K562 (cell line): Measurements from ENCODE around the gene SHANK1. TPM values are rescaled to one million over a fixed set of nuclear protein-coding genes. Genes with fewer than 3 reads are reported as not detected.

Experiments used
- EGR1 ChIP-seq: fragments of 450-650 bp; conservative IDR thresholded peaks from 2 replicates; pipeline ENCODE4 v1.6.1; 2017; ENCODE audit warnings: mild to moderate bottlenecking
- FUS ChIP-seq: fragments of 200-400 bp; formaldehyde crosslinking; optimal IDR thresholded peaks from 2 replicates; pipeline ENCODE3; 2017; ENCODE audit warnings: low read depth, low read length
- KDM1A ChIP-seq, 2 experiments: fragments of 450-650 bp; IDR thresholded peaks; 2 replicates each; pipeline ENCODE4 v1.6.1; 2016; ENCODE audit warnings: mild to moderate bottlenecking in 2 of 2
- NEUROD1 ChIP-seq: fragments of 150-350 bp; IDR thresholded peaks from 2 replicates; pipeline ENCODE4 v1.6.1; 2014; ENCODE audit warnings: borderline replicate concordance, low read length, low read depth; ENCODE audit not compliant: partially characterized antibody
- OTX1 ChIP-seq: fragments of 450-650 bp; formaldehyde crosslinking; IDR thresholded peaks from 2 replicates; pipeline ENCODE4 v1.4.0; 2022; ENCODE audit warnings: mild to moderate bottlenecking
- ZNF445 ChIP-seq: fragments of 250-450 bp; sonication (Bioruptor Pico); IDR thresholded peaks from 2 replicates; pipeline ENCODE4 v1.4.0; 2020; ENCODE audit warnings: low read depth, mild to moderate bottlenecking, moderate library complexity
- polyA plus RNA-seq, 8 experiments: library from polyadenylated mRNA; depleted of rRNA in 4 of 8; stranded (reverse) in 5 of 8; unstranded in 3 of 8; fragments of >200 nt; fragmentation: Nextera tagmentation in 2 of 8; fragmentation: Illumina TruSeq in 1 of 8; extraction: Ambion mirVana in 2 of 8; extraction: Trizol in 1 of 8; gene quantifications; 2 replicates each; pipeline versions ENCODE4 v1.2.1 to v1.2.3, GENCODE V29; 2011 to 2014; ENCODE audit warnings: inconsistent platforms in 1 of 8, missing spikeins in 1 of 8
- total RNA-seq, 7 experiments: library from RNA; depleted of rRNA in 6 of 7; stranded (reverse); fragments of >200 nt in 6 of 7; fragmentation: Illumina TruSeq in 2 of 7; extraction: Trizol in 2 of 7; gene quantifications; 2 replicates each; pipeline versions ENCODE4 v1.2.1 to v1.2.3, GENCODE V29; 2011 to 2021; ENCODE audit warnings: low replicate concordance in 1 of 7
- TF ChIP-seq, protein P1 (sequence below): fragments of 450-650 bp; IDR thresholded peaks from 2 replicates; pipeline ENCODE4 v1.6.1; 2016; ENCODE audit warnings: mild to moderate bottlenecking, moderate library complexity
- TF ChIP-seq, protein P2 (sequence below): fragments of 250-450 bp; sonication (Bioruptor Pico); IDR thresholded peaks from 2 replicates; pipeline ENCODE4 v1.5.0; 2020; ENCODE audit warnings: mild to moderate bottlenecking
- TF ChIP-seq, protein P3 (sequence below): fragments of 250-450 bp; sonication (Bioruptor Pico); IDR thresholded peaks from 2 replicates; pipeline ENCODE4 v1.8.0; 2022; ENCODE audit warnings: moderate library complexity, mild to moderate bottlenecking, inconsistent platforms
- TF ChIP-seq, protein P4 (sequence below): sonication (generic); formaldehyde crosslinking; IDR thresholded peaks from 2 replicates; pipeline ENCODE4 v1.8.0; 2023; ENCODE audit warnings: mild to moderate bottlenecking, missing genetic modification reagents

Gene SHANK1
- total and polyA plus RNA-seq, 9 of the 15 experiments (the other 6 are each of a cell fraction or from before 2014, with no cell fraction given) = 0.33 to 1.3 (median 0.55) TPM; not detected in 2

DNA sequence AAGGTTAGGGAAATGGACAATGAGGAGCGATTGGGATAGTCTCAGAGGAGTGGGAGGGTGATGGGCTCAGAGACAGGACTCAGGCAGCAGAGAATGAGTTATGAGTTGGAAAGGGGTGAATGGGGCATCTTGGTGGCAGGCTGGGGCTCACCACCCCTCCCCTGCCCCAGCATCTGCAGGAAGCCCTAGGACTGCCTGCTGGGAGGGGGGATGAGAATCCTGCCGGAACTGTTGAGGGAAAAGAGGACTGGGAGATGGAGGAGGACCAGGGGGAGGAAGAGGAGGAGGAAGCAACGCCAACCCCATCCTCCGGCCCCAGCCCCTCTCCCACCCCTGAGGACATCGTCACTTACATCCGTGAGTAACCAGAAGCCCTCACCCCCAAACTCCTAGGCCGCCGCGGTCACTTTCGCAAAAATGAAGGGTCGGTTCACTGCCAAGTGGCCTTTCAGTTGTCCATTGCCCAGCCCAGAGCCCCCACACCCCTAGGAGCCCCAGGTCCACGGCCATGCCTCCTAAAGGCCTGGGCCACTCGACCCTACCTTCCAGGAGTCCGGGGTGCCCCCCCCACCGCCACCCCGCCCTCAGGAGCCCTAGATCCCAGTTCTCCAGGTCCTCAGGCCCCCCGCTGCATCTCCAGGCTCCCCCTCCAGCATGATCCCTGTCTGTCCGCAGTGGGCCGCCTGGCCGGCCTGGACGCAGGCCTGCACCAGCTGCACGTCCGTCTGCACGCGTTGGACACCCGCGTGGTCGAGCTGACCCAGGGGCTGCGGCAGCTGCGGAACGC is 4.3 kb upstream of the SHANK1 start (continued):
- TF ChIP-seq, protein P1, sequence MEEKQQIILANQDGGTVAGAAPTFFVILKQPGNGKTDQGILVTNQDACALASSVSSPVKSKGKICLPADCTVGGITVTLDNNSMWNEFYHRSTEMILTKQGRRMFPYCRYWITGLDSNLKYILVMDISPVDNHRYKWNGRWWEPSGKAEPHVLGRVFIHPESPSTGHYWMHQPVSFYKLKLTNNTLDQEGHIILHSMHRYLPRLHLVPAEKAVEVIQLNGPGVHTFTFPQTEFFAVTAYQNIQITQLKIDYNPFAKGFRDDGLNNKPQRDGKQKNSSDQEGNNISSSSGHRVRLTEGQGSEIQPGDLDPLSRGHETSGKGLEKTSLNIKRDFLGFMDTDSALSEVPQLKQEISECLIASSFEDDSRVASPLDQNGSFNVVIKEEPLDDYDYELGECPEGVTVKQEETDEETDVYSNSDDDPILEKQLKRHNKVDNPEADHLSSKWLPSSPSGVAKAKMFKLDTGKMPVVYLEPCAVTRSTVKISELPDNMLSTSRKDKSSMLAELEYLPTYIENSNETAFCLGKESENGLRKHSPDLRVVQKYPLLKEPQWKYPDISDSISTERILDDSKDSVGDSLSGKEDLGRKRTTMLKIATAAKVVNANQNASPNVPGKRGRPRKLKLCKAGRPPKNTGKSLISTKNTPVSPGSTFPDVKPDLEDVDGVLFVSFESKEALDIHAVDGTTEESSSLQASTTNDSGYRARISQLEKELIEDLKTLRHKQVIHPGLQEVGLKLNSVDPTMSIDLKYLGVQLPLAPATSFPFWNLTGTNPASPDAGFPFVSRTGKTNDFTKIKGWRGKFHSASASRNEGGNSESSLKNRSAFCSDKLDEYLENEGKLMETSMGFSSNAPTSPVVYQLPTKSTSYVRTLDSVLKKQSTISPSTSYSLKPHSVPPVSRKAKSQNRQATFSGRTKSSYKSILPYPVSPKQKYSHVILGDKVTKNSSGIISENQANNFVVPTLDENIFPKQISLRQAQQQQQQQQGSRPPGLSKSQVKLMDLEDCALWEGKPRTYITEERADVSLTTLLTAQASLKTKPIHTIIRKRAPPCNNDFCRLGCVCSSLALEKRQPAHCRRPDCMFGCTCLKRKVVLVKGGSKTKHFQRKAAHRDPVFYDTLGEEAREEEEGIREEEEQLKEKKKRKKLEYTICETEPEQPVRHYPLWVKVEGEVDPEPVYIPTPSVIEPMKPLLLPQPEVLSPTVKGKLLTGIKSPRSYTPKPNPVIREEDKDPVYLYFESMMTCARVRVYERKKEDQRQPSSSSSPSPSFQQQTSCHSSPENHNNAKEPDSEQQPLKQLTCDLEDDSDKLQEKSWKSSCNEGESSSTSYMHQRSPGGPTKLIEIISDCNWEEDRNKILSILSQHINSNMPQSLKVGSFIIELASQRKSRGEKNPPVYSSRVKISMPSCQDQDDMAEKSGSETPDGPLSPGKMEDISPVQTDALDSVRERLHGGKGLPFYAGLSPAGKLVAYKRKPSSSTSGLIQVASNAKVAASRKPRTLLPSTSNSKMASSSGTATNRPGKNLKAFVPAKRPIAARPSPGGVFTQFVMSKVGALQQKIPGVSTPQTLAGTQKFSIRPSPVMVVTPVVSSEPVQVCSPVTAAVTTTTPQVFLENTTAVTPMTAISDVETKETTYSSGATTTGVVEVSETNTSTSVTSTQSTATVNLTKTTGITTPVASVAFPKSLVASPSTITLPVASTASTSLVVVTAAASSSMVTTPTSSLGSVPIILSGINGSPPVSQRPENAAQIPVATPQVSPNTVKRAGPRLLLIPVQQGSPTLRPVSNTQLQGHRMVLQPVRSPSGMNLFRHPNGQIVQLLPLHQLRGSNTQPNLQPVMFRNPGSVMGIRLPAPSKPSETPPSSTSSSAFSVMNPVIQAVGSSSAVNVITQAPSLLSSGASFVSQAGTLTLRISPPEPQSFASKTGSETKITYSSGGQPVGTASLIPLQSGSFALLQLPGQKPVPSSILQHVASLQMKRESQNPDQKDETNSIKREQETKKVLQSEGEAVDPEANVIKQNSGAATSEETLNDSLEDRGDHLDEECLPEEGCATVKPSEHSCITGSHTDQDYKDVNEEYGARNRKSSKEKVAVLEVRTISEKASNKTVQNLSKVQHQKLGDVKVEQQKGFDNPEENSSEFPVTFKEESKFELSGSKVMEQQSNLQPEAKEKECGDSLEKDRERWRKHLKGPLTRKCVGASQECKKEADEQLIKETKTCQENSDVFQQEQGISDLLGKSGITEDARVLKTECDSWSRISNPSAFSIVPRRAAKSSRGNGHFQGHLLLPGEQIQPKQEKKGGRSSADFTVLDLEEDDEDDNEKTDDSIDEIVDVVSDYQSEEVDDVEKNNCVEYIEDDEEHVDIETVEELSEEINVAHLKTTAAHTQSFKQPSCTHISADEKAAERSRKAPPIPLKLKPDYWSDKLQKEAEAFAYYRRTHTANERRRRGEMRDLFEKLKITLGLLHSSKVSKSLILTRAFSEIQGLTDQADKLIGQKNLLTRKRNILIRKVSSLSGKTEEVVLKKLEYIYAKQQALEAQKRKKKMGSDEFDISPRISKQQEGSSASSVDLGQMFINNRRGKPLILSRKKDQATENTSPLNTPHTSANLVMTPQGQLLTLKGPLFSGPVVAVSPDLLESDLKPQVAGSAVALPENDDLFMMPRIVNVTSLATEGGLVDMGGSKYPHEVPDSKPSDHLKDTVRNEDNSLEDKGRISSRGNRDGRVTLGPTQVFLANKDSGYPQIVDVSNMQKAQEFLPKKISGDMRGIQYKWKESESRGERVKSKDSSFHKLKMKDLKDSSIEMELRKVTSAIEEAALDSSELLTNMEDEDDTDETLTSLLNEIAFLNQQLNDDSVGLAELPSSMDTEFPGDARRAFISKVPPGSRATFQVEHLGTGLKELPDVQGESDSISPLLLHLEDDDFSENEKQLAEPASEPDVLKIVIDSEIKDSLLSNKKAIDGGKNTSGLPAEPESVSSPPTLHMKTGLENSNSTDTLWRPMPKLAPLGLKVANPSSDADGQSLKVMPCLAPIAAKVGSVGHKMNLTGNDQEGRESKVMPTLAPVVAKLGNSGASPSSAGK = peak; percentile 85
- TF ChIP-seq FUS = peak; percentile 77
- TF ChIP-seq EGR1 = no peak
- TF ChIP-seq ZNF445 (CRISPR knock-in tag) = no peak
- TF ChIP-seq, protein P2, sequence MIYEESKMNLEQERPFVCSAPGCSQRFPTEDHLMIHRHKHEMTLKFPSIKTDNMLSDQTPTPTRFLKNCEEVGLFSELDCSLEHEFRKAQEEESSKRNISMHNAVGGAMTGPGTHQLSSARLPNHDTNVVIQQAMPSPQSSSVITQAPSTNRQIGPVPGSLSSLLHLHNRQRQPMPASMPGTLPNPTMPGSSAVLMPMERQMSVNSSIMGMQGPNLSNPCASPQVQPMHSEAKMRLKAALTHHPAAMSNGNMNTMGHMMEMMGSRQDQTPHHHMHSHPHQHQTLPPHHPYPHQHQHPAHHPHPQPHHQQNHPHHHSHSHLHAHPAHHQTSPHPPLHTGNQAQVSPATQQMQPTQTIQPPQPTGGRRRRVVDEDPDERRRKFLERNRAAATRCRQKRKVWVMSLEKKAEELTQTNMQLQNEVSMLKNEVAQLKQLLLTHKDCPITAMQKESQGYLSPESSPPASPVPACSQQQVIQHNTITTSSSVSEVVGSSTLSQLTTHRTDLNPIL (CRISPR knock-in tag) = no peak
- TF ChIP-seq, protein P3, sequence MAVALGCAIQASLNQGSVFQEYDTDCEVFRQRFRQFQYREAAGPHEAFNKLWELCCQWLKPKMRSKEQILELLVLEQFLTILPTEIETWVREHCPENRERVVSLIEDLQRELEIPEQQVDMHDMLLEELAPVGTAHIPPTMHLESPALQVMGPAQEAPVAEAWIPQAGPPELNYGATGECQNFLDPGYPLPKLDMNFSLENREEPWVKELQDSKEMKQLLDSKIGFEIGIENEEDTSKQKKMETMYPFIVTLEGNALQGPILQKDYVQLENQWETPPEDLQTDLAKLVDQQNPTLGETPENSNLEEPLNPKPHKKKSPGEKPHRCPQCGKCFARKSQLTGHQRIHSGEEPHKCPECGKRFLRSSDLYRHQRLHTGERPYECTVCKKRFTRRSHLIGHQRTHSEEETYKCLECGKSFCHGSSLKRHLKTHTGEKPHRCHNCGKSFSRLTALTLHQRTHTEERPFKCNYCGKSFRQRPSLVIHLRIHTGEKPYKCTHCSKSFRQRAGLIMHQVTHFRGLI (CRISPR knock-in tag) = no peak
- TF ChIP-seq OTX1 (CRISPR knock-in tag) = peak; percentile 60; the same call in 1 of the 2 replicates
- TF ChIP-seq NEUROD1 = no peak
- TF ChIP-seq KDM1A (IDR thresholded peaks at IDR 0.05) = no peak
- TF ChIP-seq, protein P4, sequence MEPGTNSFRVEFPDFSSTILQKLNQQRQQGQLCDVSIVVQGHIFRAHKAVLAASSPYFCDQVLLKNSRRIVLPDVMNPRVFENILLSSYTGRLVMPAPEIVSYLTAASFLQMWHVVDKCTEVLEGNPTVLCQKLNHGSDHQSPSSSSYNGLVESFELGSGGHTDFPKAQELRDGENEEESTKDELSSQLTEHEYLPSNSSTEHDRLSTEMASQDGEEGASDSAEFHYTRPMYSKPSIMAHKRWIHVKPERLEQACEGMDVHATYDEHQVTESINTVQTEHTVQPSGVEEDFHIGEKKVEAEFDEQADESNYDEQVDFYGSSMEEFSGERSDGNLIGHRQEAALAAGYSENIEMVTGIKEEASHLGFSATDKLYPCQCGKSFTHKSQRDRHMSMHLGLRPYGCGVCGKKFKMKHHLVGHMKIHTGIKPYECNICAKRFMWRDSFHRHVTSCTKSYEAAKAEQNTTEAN (CRISPR knock-in tag) = 0 out of 2 replicates have a peak, but pooled peaks have one; percentile 22
